HFF-Myc (cell line): Measurements from ENCODE around the gene HP.
"Not testable (repeated sequence)": the region's sequence is repeated elsewhere in the genome, so short reads cannot be mapped to it uniquely, and the experiment has no call there.

ENCODE experiments used
- DNase-seq: peaks from one replicate; pipeline ENCODE4 v3.0.0-alpha.2; 2011; ENCODE audit warnings: low read depth; ENCODE audit errors: extremely low read depth
- H3K4me3 ChIP-seq: replicated peaks from 2 replicates; pipeline ENCODE4 v1.5.1; 2011; ENCODE audit warnings: low read depth, mild to moderate bottlenecking, control low read depth, low read length
- CTCF ChIP-seq: IDR thresholded peaks from 2 replicates; pipeline ENCODE4 v1.5.1; 2012; ENCODE audit warnings: mild to moderate bottlenecking, low read depth, low read length, control low read depth; ENCODE audit errors: missing control alignments

Gene HP

GRCh38 chr16:72055911-72056310 is 1.6 kb downstream of the HP start:
- no peak for TF ChIP-seq CTCF
- no peak overlapping the region for H3K4me3 ChIP-seq
- no peak for DNase-seq

GRCh38 chr16:72057313-72057712 is 3.0 kb downstream of the HP start:
- not testable (repeated sequence) for H3K4me3 ChIP-seq, DNase-seq

GRCh38 chr16:72059060-72059459 is 4.8 kb downstream of the HP start:
- H3K4me3 ChIP-seq: not testable (repeated sequence)

GRCh38 chr16:72060405-72060804 is 6.1 kb downstream of the HP start:
- H3K4me3 ChIP-seq: no peak overlapping the region
- DNase-seq: no peak
- no peak for TF ChIP-seq CTCF

More at GRCh38 chr16:72059060-72059459, 4.8 kb downstream of the HP start:
- DNase-seq: not testable (repeated sequence)

- no peak for DNase-seq
- H3K4me3 ChIP-seq: no peak overlapping the region
- TF ChIP-seq CTCF: no peak
Observed at GRCh38 chr16:72061564-72061963, 7.3 kb downstream of the HP start.

GRCh38 chr16:72064361-72064894 is 10.1 kb downstream of the HP start:
- no peak for DNase-seq
- no peak overlapping the region for H3K4me3 ChIP-seq
- no peak for TF ChIP-seq CTCF

- no peak overlapping the region for H3K4me3 ChIP-seq
- no peak for DNase-seq
- TF ChIP-seq CTCF: peak; percentile 55
Observed at GRCh38 chr16:72066747-72067146, 12.4 kb downstream of the HP start.

- TF ChIP-seq CTCF: no peak
- no peak for DNase-seq
- H3K4me3 ChIP-seq: no peak overlapping the region
Observed at GRCh38 chr16:72068930-72069329, 14.6 kb downstream of the HP start.
